ENCODE results near the gene QRSL1.
"Not testable (repeated sequence)": the region's sequence is repeated elsewhere in the genome, so short reads cannot be mapped to it uniquely, and the experiment has no call there.

Gene QRSL1

DNA sequence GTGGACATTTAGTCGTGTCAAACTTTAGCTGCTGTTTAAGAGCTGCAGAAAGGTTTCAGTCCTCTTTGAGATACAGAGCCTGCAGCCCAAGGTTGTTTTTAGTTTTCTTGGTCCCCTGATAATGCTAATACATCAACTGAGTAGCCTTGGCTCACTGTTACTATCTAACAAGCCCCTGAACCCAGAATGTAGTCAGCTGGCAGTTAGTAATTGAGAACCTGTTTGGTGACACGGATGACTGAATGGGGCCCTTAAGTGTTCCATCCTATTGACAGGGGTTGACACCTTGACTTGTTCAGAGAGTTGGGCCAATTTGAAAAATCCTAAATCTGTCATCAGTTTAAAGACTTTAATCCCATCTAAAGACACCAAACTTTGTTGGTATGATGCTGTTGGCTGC lies 2.9 kb upstream of the QRSL1 start:
- no peak for DNase-seq

- DNase-seq, result not testable (repeated sequence)
These were observed 1.6 kb upstream of the QRSL1 start for GRCh38 chr6:106627760-106628159.

DNA sequence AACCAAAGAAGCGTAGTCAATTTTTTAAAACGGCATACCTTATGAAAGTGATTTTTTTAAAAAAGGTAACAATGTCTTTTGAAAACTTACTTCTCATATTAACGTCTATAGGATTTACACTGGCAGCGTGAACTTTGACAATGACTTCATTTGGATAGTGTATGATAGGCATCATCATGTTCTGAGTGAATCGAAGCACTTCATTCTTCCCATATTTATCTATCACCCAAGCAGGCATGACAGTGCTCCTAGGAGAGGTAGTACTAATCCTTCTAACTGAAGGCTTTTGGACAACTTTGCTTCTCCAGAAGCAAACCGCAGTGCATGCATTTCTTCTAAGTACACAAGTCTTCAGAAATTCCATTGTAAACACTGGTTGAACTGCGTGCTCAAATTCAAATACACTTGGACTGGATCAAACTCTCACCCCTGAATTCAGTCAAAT lies 698 bp upstream of the QRSL1 start:
- DNase-seq, result no peak

GRCh38 chr6:106629859-106630163 lies 433 bp downstream of the QRSL1 start:
- no peak for DNase-seq

DNA sequence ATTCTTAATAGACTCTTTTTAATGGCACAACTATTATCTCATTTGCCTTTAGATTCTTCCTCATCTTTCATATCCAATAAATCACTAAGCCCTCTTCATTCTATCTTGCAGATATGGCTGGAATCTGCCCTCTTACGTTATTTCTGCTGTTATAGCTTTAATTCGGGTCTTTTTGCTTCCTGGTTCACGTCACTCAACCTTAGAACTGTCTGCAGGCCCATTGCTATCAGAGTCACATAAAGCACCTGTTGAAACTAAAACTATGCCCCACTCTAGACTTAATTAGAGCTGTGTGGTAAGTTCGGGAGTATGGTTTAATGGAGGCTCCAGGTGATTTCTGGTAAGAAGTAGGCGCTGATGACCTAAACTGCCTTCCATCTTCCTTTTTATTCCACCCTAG lies 988 bp downstream of the QRSL1 start:
- DNase-seq, result no peak

GRCh38 chr6:106631346-106631745 lies 2.0 kb downstream of the QRSL1 start:
- DNase-seq, result no peak

DNA sequence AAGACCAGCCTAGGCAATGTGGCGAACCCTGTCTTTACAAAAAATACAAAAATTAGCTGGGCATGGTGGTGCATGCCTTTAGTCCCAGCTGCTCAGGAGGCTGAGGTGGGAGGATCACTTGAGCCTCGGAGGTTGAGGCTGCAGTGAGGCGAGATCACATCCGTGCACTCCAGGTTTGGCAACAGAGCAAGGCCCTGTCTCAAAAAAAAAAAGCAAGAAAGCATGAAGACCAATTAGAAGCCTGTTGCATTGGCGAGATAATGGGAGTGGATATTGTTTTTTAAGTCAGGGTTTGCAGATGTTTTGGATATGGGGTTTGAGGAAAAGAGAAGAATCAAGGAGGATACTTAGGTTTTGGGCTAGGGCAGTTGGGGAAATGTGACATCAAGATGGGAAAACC lies 5.2 kb downstream of the QRSL1 start:
- no peak for DNase-seq

DNA sequence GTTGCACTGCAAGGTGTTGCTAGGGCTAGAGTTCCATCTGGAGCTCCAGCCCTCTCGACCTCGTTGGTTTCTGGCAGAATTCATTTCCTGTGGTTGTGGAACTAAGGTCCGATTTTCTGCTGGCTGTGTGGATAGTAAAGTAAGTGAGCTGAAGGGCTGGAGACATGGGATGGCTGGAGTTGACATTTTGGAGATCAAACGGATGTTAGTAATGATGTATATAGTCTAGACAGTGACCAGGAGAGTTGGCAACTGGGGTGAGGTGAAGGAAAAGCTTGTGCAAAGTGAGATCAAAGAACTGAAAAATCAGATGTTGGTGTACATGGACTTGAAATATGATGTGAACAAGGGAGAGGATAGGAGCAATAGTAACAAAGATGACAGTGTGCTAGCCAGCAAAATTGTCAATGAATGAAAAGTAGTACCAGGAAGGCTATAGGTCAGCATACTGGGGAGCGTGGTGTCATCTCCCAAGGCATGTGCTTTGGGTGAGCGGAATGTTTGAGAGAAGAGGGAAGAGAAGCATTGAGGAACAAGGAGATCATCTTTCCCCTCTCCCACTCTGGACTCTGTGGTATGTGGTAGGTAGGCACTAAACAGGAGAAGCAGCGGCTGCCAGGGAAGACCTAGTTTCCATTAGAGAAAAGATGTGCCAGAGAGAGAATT lies 7.8 kb downstream of the QRSL1 start:
- DNase-seq, result no peak

GRCh38 chr6:106637717-106638341 lies 8.5 kb downstream of the QRSL1 start:
- no peak for DNase-seq

GRCh38 chr6:106639812-106640211 lies 10.4 kb downstream of the QRSL1 start:
- no peak for DNase-seq

DNA sequence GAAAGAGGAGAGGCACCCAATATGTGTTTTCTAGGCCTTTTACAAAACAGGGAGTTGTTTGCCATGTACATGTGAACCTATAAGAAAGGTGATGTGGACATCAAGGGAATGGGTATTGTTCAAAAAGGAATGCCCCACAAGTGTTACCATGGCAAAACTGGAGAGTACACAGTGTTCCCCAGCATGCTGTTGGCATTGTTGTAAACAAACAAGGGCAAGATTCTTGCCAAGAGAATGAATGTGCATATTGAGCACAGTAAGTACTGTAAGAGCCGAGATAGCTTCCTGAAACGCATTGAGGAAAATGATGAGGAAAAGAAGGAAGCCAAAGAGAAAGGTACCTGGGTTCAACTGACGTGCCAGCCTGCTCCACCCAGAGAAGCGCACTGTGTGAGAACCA lies 13.1 kb downstream of the QRSL1 start:
- DNase-seq, result no peak

GRCh38 chr6:106643061-106643460 lies 13.7 kb downstream of the QRSL1 start:
- DNase-seq, result no peak

- no peak for DNase-seq
These were observed 19.4 kb downstream of the QRSL1 start for GRCh38 chr6:106648651-106649308.

- no peak for DNase-seq
These were observed 29.1 kb downstream of the QRSL1 start for GRCh38 chr6:106658469-106658868.

GRCh38 chr6:106659859-106660258 lies 30.5 kb downstream of the QRSL1 start:
- DNase-seq, result no peak

- DNase-seq, result no peak
These were observed 33.1 kb downstream of the QRSL1 start for GRCh38 chr6:106662458-106662857.

DNA sequence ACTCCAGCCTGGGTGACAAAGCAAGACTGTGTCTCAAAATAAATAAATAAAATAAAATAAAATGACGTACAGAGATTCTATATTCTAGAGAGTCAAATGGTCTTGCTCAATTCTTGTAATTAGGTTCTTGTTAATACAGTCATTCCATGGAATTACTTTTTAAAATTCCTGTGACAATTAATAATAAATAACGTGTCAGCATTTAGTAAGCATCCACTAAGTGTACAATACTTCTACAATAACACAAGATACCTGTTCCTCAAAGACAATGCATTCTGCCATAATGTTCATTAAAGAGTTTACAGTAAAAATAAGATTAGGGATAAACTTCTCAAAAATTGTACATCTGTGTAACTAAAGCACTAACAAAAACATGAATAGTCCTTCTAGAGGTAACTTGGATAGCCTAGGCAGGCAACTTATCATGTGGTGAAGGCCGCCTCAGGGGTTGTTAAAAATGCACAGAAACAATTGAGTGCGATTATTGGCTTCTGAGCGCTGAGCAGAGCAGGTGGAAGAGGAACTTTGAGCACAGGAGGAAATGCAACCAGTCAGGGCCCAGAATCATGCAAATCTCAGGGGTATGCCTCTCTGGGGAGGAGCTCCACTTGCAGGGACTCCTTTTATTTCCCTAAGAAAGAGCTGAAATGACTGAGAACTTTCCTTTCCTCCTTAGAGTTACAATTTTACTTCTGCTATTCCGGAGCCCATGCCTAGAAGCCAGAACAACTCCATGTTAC lies 37.1 kb downstream of the QRSL1 start:
- DNase-seq, result no peak

- DNase-seq, result no peak
These were observed 37.6 kb downstream of the QRSL1 start for GRCh38 chr6:106667022-106667402.

DNA sequence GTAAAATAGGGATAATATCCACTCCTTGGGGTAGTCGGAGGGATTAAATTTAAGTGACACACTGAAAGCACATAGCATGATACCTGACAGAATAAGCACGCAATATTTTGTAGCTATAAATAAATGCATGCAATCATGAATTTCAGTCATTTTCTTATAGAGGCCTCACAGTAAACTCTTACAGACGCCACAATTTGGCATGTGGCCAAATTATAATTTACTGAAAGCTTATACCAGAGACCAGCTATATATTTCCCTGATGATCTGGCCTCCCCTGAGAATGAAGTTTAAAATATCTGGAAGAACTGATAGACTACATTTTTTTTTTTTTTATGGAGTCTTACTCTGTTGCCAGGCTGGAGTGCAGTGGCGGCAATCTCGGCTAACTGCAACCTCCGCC lies 40.9 kb downstream of the QRSL1 start:
- DNase-seq, result no peak

- DNase-seq, result no peak
These were observed 42.3 kb downstream of the QRSL1 start for GRCh38 chr6:106671651-106672050.

- no peak for DNase-seq
These were observed 45.3 kb downstream of the QRSL1 start for GRCh38 chr6:106674541-106675229.

GRCh38 chr6:106677282-106677681 lies 47.9 kb downstream of the QRSL1 start:
- DNase-seq, result no peak

- no peak for DNase-seq
These were observed 54.6 kb downstream of the QRSL1 start for GRCh38 chr6:106684011-106684410.
